Mucosa of descending colon (tissue), 3 donors: ENCODE measurements around the gene IER2. TPM values are rescaled to one million over a fixed set of nuclear protein-coding genes. Genes with fewer than 3 reads are reported as not detected.
"Not testable (repeated sequence)": the region's sequence is repeated elsewhere in the genome, so short reads cannot be mapped to it uniquely, and the experiment has no call there.

Experiments
- ATAC-seq: fragments of 200-7000 bp; cut with Tn5 transposase; one replicate; pipeline ENCODE4 v1.9.1; 2020; ENCODE audit warnings: mild to moderate bottlenecking, moderate library complexity
- DNase-seq, 3 donors: peaks; one replicate each; pipeline ENCODE4 v3.0.0-alpha.2; 2020
- H3K36me3 ChIP-seq: fragments of 200-600 bp; one replicate; pipeline ENCODE4 v1.8.0; 2021; ENCODE audit warnings: low read depth, mild to moderate bottlenecking
- H3K4me1 ChIP-seq: fragments of 200-600 bp; one replicate; pipeline ENCODE4 v1.8.0; 2021; ENCODE audit warnings: low read depth, mild to moderate bottlenecking
- H3K4me3 ChIP-seq: fragments of 200-600 bp; one replicate; pipeline ENCODE4 v1.8.0; 2021; ENCODE audit warnings: mild to moderate bottlenecking
- H3K9me3 ChIP-seq: fragments of 200-600 bp; one replicate; pipeline ENCODE4 v1.8.0; 2021; ENCODE audit warnings: mild to moderate bottlenecking
- intact Hi-C, 2 donors: fragments of 100-400 bp; cut with DNase I in 1 of 2; cut with micrococcal nuclease in 1 of 2; formaldehyde crosslinking; loops; one replicate each; pipeline versions ENCODE4 v1.11.0 to v1.11.1; 2022; cut with DNase I, micrococcal nuclease
- total RNA-seq, 3 donors: library from RNA; stranded (reverse); fragmentation: NEBNext Ultra II Directional in 2 of 3; extraction: Animal tissue kit (Norgen Biotek cat#: 25700) in 2 of 3; gene quantifications; one replicate each; pipeline versions ENCODE4 v1.2.1 to v1.2.4, GENCODE V29; 2021 to 2023
- TF ChIP-seq, protein P1 (sequence below): fragments of 200-600 bp; IDR thresholded peaks from one replicate; pipeline ENCODE4 v1.8.0; 2022; ENCODE audit warnings: antibody characterized with exemption, mild to moderate bottlenecking
- donor health status: DM: no; HTN: no; CAD: no; lungs with moderate emphysema.
- donor health status: DM: no; HTN: no; CAD: no.
- donor health status: DM: no; HTN: yes; CAD: no.

Gene IER2
- total RNA-seq, 3 donors from 2014 or later = 101 to 117 (median 112) TPM

DNA sequence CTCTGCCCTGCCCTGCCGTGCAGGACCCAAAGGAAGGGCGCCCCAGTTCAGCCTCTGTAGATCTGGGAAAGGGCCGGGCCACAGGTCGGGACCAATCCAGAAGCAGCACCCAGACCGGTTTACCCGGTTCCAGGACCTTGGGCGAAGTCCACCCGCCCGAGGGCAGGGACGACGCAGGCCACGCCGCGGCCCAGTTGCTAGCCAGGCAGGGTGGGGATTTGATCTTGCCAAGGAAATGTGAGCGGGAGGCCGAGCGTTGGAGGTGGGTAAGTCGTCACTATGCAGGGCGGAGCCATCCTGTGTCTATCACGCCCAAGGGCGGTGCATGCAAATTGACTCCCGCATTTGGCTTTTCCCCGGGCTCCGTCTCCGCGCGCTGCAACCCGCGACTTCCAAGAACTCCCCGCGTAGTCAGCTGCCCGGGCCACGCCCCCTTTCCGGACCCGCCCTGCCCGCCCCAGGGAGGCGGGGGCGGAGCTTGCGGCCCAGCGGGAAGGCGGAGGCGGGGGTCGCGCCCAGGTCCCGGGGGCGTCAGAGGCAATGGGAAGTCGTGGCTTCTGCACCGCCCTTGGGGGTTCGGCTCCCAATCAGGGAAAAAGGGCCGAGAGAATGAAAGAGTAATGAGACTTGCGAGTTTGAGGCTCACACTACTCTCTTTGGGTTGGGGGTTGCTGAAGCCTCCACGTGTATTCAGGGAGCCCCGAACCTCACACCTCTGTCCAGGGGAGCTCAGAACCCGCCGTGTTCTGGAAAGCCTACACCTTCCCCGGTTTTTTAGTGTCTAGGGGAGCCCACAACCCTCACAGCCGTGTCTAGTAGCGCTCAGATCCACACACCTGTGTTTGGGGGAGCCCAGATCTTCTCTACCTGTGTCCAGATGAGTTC lies 12.8 kb downstream of the IER2 start:
- ATAC-seq (peak; percentile 73), DNase-seq (peak; percentile 98 to 99 (median 99))
- Histone ChIP-seq H3K4me3 (peak overlapping the region; percentile 16), H3K9me3 (no peaks in the 10 kb centered on the region), H3K36me3 (no peaks in the 10 kb centered on the region), H3K4me1 (peaks cover 45% of the 10 kb centered on the region)
- TF ChIP-seq, protein P1, sequence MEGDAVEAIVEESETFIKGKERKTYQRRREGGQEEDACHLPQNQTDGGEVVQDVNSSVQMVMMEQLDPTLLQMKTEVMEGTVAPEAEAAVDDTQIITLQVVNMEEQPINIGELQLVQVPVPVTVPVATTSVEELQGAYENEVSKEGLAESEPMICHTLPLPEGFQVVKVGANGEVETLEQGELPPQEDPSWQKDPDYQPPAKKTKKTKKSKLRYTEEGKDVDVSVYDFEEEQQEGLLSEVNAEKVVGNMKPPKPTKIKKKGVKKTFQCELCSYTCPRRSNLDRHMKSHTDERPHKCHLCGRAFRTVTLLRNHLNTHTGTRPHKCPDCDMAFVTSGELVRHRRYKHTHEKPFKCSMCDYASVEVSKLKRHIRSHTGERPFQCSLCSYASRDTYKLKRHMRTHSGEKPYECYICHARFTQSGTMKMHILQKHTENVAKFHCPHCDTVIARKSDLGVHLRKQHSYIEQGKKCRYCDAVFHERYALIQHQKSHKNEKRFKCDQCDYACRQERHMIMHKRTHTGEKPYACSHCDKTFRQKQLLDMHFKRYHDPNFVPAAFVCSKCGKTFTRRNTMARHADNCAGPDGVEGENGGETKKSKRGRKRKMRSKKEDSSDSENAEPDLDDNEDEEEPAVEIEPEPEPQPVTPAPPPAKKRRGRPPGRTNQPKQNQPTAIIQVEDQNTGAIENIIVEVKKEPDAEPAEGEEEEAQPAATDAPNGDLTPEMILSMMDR = no peak
- intact Hi-C loops = no loop called here

DNA sequence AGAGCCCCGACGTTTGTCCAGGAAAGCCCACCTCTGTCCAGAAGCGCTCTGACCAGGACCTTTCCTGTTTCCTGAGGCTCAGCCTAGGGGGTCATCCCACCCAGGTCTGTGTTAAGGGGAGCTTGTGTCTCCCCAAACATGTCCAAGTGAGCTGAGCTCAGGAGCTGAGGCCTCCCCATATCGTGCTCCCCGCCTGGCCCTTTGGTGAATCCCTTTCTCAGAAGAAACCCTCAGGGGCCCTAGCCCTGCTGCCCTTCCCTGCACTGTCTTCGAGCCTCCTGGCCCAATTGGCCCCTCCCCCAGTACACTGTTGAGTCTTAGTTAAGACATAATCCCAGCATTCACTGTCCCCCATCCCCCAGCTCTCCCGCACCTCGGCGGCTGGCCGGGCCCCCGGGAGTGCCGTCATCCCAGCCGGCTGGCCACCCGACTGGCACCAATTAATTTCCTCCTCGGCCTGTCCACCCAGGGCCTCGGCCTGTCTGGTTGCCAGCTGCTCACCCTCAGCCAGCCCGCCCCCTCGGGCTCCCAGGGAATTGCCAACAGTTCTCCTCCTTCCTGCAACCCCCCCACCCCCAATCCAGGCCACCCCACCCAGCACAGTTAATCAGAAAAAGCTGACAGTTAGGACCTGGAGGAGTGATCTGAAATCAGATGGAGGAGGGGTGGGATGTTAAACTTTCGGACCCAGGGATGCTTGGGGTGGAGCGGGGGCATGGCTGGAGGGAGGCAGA lies 13.6 kb downstream of the IER2 start:
- H3K4me1 ChIP-seq = peaks cover 52% of the 10 kb centered on the region
- H3K9me3 ChIP-seq = no peaks in the 10 kb centered on the region
- DNase-seq (peak; percentile 82 to 89 (median 84)), ATAC-seq (peak; percentile 24)
- H3K4me3 ChIP-seq = no peak overlapping the region
- TF ChIP-seq, protein P1 = no peak
- intact Hi-C loops = no loop called here
- H3K36me3 ChIP-seq = no peaks in the 10 kb centered on the region

DNA sequence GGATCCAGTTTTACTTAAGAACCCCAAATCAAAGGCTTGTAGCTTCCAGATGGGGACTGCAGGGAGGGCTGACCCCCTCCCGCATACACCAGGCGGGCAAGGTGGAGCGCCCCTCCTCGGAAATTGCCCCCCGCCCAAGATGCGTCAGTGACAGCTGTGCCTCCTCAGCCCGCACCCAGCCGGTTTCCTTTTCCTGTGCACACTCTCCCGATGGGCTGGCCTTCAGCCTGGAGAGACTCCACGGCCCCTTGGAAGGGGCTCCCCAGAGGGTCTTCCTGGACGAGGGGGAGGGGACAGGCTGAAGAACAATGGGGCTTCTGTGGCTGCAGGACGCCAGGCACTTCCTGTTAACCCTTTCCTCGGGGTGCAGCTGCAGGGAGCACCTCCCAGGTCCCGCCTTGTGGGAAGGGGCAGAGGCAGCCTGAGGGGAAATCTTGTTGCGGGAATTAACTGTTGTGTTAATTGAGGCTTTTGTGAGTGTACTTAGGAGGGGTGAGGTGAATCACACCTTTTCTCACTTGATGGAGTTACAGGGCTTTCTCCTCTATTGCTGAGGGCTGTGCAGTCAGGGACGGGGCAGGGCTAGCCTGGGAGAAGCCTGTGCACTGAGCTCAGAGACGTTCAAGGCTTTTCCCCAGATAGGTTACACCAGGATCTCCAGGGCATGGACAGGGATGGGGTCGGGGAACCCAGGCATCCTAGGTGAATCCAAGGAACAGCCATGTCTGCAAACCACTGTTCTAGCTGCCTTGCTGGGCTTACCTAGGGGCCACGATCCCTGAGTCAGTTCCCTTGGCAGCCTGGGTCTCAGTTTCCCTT lies 14.3 kb downstream of the IER2 start:
- Histone ChIP-seq H3K4me1 (peaks cover 54% of the 10 kb centered on the region), H3K9me3 (no peaks in the 10 kb centered on the region), H3K36me3 (no peaks in the 10 kb centered on the region), H3K4me3 (no peak overlapping the region)
- DNase-seq (peak; percentile 76 to 84 (median 81)), ATAC-seq (peak; percentile 28)
- TF ChIP-seq, protein P1 = no peak
- intact Hi-C loops = no loop called here

DNA sequence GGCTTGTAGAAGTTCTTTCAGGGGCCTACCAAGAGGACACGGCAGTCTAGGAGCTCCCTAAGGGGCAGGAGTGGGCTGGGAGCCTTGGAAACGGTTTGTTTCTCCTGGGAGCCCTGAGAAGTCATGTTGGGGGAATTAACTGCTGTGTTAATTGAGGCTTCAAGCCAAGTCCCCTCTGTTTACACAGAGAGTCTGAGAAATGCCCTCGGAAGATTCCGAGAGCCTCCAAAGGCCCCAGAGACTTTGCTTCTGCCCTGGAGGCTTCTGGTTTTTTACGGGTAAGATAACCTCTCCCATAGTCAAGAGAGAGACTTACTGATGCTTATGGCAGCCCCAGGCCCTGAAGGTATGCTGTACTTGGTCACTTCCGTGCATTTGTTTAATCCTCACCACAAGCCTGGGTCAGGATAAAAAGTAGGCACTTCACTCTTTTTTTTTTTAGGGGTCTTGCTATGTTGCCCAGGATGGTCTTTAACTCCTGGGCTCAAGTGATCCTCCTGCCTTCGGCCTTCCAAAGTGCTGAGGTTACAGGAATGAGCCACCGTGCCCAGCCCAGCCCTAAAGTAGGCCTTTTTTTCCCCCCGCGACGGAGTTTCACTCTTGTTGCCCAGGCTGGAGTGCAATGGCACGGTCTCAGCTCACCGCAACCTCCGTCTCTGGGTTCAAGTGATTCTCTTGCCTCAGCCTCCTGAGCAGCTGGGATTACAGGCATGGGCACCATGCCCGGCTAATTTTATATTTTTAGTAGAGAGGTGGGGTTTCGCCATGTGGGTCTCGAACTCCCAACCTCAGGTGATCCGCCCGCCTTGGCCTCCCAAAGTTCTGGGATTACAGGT lies 15.2 kb downstream of the IER2 start:
- TF ChIP-seq, protein P1 = no peak
- DNase-seq (peak in 1 of 3 donors; percentile 50), ATAC-seq (no peak)
- Histone ChIP-seq H3K4me1 (peaks cover 62% of the 10 kb centered on the region), H3K9me3 (no peaks in the 10 kb centered on the region), H3K4me3 (no peak overlapping the region), H3K36me3 (no peaks in the 10 kb centered on the region)
- intact Hi-C loops = no loop called here

DNA sequence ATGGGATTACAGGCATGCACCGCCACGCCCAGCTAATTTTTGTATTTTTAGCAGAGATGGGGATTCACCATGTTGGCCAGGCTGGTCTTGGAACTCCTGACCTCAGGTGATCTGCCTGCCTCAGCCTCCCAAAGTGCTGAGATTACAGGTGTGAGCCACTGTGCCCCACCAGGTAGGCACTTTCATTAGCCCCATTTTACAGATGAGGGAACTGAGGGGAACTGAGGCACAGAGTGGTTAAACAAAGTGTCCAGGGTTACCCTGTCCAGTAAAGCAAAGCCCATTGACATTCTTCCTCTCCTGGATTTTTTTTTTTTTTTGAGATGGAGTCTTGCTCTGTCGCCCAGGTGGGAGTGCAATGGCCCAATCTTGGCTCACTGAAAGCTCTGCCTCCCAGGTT lies 15.9 kb downstream of the IER2 start:
- peaks cover 62% of the 10 kb centered on the region for H3K4me1 ChIP-seq
- H3K36me3 ChIP-seq, DNase-seq, intact Hi-C loops, H3K9me3 ChIP-seq, ATAC-seq, H3K4me3 ChIP-seq: not testable (repeated sequence)
